Measurements from ENCODE around the gene SAMMSON. TPM values are rescaled to one million over a fixed set of nuclear protein-coding genes. Genes with fewer than 3 reads are reported as not detected.

The SAMMSON gene
- polyA plus RNA-seq, 3 donors = not detected

DNA sequence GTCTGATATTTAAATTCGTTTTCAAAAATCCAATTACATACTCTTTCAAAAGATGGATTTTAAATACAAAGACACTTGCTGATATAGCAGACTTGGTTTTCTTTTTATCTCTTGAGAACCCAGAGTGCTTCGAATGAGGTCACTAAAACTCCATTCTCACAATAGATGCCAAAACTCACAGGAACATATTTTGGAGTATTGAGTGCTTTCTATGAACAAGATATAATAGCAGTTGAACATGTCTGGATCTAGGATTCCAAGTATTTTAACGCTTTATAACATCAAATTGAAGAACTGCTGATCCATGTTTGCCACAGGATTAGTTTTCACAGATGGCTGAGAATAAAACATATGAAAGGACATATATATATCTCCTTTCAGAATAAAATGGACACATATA lies 113.2 kb downstream of the SAMMSON start:
- intact Hi-C loops (cut with micrococcal nuclease) = no loop called here
- no peak overlapping the region for H2AFZ ChIP-seq (ENCODE audit: insufficient read depth, low read depth, low read length, poor library complexity, severe bottlenecking)
- TF ChIP-seq, protein P1, sequence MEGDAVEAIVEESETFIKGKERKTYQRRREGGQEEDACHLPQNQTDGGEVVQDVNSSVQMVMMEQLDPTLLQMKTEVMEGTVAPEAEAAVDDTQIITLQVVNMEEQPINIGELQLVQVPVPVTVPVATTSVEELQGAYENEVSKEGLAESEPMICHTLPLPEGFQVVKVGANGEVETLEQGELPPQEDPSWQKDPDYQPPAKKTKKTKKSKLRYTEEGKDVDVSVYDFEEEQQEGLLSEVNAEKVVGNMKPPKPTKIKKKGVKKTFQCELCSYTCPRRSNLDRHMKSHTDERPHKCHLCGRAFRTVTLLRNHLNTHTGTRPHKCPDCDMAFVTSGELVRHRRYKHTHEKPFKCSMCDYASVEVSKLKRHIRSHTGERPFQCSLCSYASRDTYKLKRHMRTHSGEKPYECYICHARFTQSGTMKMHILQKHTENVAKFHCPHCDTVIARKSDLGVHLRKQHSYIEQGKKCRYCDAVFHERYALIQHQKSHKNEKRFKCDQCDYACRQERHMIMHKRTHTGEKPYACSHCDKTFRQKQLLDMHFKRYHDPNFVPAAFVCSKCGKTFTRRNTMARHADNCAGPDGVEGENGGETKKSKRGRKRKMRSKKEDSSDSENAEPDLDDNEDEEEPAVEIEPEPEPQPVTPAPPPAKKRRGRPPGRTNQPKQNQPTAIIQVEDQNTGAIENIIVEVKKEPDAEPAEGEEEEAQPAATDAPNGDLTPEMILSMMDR (IDR thresholded peaks at IDR 0.05) = no peak

DNA sequence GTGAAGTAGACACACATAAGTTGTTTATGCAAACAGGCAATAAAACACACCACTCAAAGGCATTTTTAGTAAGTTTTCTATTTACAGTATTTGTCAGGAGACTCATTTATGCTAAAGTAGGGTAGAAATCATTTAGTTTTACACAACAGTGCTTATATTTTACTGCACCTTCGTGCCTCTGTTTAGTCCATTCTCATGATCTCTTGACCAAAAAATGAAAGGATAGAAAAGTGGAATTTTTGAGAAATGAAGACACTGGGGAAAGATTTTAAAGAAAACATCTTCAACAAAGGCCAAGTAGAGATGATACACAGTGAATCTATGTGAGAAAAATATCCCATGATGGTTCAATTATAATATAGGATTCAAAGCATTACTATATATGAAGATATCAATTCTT lies 114.9 kb downstream of the SAMMSON start:
- no peak overlapping the region for H2AFZ ChIP-seq (ENCODE audit: insufficient read depth, low read depth, low read length, poor library complexity, severe bottlenecking)
- no CpG with 5 or more reads among the region's 1 CpG for WGBS (ENCODE audit: insufficient coverage)
- no peak overlapping the region for H3K4me3 ChIP-seq (replicated peaks in 1 of 3; ENCODE audit: low read depth in 2 of 3, low read length in 3 of 3)
- H3K4me2 ChIP-seq (replicated peaks; ENCODE audit: extremely low read depth, low read length, poor library complexity, severe bottlenecking) = no peak overlapping the region
- Mint-ChIP-seq H3K4me1 (peaks cover 10% of the 10 kb centered on the region), H3K27me3 (ENCODE audit: low read depth in 3 of 3) (peaks cover 5 to 11% (median 6%) of the 10 kb centered on the region in 3 donors), H3K9me3 (no peaks in the 10 kb centered on the region), H3K27ac (no peak overlapping the region), H3K36me3 (no peaks in the 10 kb centered on the region), H3K4me3 (peak overlapping the region in 1 of 2 donors; percentile 28)
- no peak for DNase-seq
- intact Hi-C loops (cut with micrococcal nuclease) = no loop called here
- no peak overlapping the region for H3K27ac ChIP-seq (ENCODE audit: low read depth in 1 of 2, low read length in 2 of 2)
- H3K4me1 ChIP-seq (ENCODE audit: control insufficient read depth in 1 of 2, insufficient read depth in 2 of 2, low read length in 2 of 2) = no peaks in the 10 kb centered on the region
- H3K9me3 ChIP-seq (replicated peaks in 1 of 2; ENCODE audit: control insufficient read depth in 1 of 2, insufficient read depth in 1 of 2, low read length in 2 of 2) = no peaks in the 10 kb centered on the region
- no peaks in the 10 kb centered on the region for H3K79me2 ChIP-seq (ENCODE audit: insufficient read depth, low read length)
- H4K20me1 ChIP-seq (ENCODE audit: insufficient read depth, low read length) = no peaks in the 10 kb centered on the region
- H3K27me3 ChIP-seq (ENCODE audit: control insufficient read depth in 2 of 2, insufficient read depth in 2 of 2, low read length in 2 of 2) = peaks cover 0 to 8% of the 10 kb centered on the region in 2 donors
- H3K9ac ChIP-seq (ENCODE audit: insufficient read depth, low read length, poor library complexity, severe bottlenecking) = no peak overlapping the region
- TF ChIP-seq, protein P1 (IDR thresholded peaks at IDR 0.05) = no peak
- H3K36me3 ChIP-seq (replicated peaks in 1 of 2; ENCODE audit: control insufficient read depth in 1 of 2, insufficient read depth in 2 of 2, low read length in 2 of 2) = no peaks in the 10 kb centered on the region

More for the DNA sequence above, 113.2 kb downstream of the SAMMSON start:
- Mint-ChIP-seq H3K9me3 (no peaks in the 10 kb centered on the region), H3K4me3 (no peak overlapping the region), H3K36me3 (no peaks in the 10 kb centered on the region), H3K4me1 (peaks cover 10% of the 10 kb centered on the region), H3K27me3 (ENCODE audit: low read depth in 3 of 3) (peaks cover 6 to 11% (median 9%) of the 10 kb centered on the region in 3 donors), H3K27ac (no peak overlapping the region)
- Histone ChIP-seq H3K4me2 (replicated peaks; ENCODE audit: extremely low read depth, low read length, poor library complexity, severe bottlenecking) (no peak overlapping the region), H3K27ac (ENCODE audit: low read depth in 1 of 2, low read length in 2 of 2) (no peak overlapping the region), H3K36me3 (replicated peaks in 1 of 2; ENCODE audit: control insufficient read depth in 1 of 2, insufficient read depth in 2 of 2, low read length in 2 of 2) (no peaks in the 10 kb centered on the region), H3K79me2 (ENCODE audit: insufficient read depth, low read length) (no peaks in the 10 kb centered on the region), H3K4me1 (ENCODE audit: control insufficient read depth in 1 of 2, insufficient read depth in 2 of 2, low read length in 2 of 2) (no peaks in the 10 kb centered on the region), H3K9ac (ENCODE audit: insufficient read depth, low read length, poor library complexity, severe bottlenecking) (no peak overlapping the region), H3K4me3 (replicated peaks in 1 of 3; ENCODE audit: low read depth in 2 of 3, low read length in 3 of 3) (no peak overlapping the region), H3K27me3 (ENCODE audit: control insufficient read depth in 2 of 2, insufficient read depth in 2 of 2, low read length in 2 of 2) (peaks cover 0 to 8% of the 10 kb centered on the region in 2 donors), H4K20me1 (ENCODE audit: insufficient read depth, low read length) (no peaks in the 10 kb centered on the region), H3K9me3 (replicated peaks in 1 of 2; ENCODE audit: control insufficient read depth in 1 of 2, insufficient read depth in 1 of 2, low read length in 2 of 2) (no peaks in the 10 kb centered on the region)
- no peak for DNase-seq
- WGBS (ENCODE audit: insufficient coverage) = no CpG with 5 or more reads among the region's 3 CpGs
